Epithelial cell of esophagus (primary cell): ENCODE results near the gene CD2AP.

Experiments
- DNase-seq: peaks from one replicate; pipeline ENCODE4 v3.0.0; 2010; ENCODE audit warnings: low read depth
- H3K4me3 ChIP-seq: 2 replicates; pipeline ENCODE4 v1.5.1; 2011; ENCODE audit warnings: mild to moderate bottlenecking, low read length, control low read depth
- TF ChIP-seq, protein P1 (sequence below): IDR thresholded peaks from 2 replicates; pipeline ENCODE4 v1.5.1; 2011; ENCODE audit warnings: low read depth, mild to moderate bottlenecking, low read length, control low read depth, inconsistent platforms; ENCODE audit not compliant: insufficient read depth; ENCODE audit errors: missing control alignments

CD2AP gene

DNA sequence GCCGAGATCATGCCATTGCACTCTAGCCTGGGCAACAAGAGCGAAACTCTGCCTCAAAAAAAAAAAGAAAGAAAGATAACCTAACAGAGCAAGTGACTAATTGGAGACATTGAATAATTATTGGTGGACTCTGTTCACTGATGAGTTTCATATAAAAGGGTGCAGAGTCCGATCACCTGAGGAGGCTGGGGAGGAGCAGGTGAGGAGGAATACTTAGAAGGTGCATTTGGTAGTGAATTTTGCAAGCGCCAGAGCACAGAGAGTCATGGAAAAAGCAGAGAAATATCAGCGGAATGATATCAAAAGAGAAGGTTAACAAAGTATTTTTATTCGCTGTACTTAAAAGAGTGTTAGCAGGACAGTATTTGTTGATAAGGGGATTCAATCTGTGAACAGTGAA is 44.4 kb downstream of the CD2AP start:
- TF ChIP-seq, protein P1, sequence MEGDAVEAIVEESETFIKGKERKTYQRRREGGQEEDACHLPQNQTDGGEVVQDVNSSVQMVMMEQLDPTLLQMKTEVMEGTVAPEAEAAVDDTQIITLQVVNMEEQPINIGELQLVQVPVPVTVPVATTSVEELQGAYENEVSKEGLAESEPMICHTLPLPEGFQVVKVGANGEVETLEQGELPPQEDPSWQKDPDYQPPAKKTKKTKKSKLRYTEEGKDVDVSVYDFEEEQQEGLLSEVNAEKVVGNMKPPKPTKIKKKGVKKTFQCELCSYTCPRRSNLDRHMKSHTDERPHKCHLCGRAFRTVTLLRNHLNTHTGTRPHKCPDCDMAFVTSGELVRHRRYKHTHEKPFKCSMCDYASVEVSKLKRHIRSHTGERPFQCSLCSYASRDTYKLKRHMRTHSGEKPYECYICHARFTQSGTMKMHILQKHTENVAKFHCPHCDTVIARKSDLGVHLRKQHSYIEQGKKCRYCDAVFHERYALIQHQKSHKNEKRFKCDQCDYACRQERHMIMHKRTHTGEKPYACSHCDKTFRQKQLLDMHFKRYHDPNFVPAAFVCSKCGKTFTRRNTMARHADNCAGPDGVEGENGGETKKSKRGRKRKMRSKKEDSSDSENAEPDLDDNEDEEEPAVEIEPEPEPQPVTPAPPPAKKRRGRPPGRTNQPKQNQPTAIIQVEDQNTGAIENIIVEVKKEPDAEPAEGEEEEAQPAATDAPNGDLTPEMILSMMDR = no peak
- H3K4me3 ChIP-seq = no peak overlapping the region
- DNase-seq = no peak

- no peak overlapping the region for H3K4me3 ChIP-seq
- TF ChIP-seq, protein P1 = no peak
- no peak for DNase-seq
These were observed 46.7 kb downstream of the CD2AP start for GRCh38 chr6:47524136-47524845.

- no peak for DNase-seq
- TF ChIP-seq, protein P1 = no peak
- H3K4me3 ChIP-seq = no peak overlapping the region
These were observed 47.9 kb downstream of the CD2AP start for GRCh38 chr6:47525330-47526057.

GRCh38 chr6:47527274-47527673 is 49.7 kb downstream of the CD2AP start:
- H3K4me3 ChIP-seq = no peak overlapping the region
- DNase-seq = no peak
- TF ChIP-seq, protein P1 = no peak

DNA sequence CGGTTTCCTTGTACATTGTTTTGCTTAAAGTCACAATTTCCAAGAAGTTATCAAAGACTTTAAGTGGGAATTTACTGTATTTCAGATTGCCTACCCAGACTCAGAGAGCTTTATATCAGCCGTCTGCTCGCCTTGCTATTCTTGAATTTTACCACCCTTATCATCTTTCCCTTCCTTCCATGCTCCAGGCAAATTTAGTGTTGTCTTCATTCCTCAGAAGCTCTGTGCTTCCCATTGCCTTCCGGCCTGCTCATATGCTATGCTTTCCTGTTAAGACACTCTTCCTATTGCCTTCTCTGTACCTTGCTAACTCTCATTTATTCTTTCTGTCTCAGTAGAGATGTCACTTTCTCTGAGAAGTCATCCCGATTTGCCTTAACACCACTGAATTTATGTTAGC is 52.1 kb downstream of the CD2AP start:
- DNase-seq = no peak
- no peak overlapping the region for H3K4me3 ChIP-seq
- TF ChIP-seq, protein P1 = no peak

DNA sequence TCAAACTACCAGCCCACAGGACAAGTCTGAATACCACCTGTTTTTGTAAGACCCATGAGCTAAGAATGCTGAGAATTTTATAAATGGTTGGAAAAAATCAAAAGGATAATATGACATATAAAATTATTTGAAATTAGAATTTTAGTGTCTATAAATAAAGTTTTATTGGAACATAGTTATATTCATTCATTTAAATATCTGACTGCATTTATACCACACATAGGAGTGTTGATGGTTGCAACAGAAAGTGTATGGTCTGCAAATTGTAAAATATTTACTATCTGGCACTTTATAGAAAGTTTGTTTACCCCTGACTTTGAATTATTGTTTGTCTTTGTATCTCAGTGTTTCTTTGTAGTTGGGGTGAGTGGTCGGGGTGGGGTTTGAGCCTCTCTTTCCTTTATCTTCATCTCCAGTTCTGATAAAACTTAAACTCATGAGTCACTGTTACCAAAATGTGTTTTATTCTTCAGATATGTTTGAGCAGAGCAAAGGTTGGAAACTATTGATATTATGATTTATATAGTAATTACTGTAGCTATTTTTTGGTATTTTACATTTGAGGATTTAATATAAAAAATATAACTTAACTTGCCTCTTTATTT is 55.5 kb downstream of the CD2AP start:
- TF ChIP-seq, protein P1 = no peak
- DNase-seq = no peak
- no peak overlapping the region for H3K4me3 ChIP-seq

DNA sequence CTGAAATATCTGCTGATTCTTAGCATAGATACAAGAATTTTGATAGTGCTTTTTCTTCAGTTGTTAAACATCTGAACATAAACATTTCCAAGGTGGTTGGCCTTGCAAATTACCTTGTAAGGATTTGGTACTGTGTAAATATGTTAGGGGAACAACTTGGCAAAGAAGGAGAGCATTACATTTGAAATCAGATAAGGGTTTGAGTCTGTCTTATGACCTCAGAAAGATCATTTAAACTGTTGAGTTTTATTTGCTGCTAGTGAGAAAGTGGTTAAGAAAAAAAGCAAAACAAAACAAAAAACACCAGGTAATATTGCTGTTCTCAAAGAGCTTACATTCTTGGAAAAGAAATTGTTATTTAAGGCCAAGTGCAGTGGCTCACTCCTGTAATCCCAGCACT is 56.5 kb downstream of the CD2AP start:
- no peak for DNase-seq
- TF ChIP-seq, protein P1 = no peak
- no peak overlapping the region for H3K4me3 ChIP-seq
